NOMO-1 treated with DMSO at 0.1 percent for 48 hours (cell line): ENCODE results near the gene CENPP.
"Not testable (repeated sequence)": the region's sequence is repeated elsewhere in the genome, so short reads cannot be mapped to it uniquely, and the experiment has no call there.

Source experiments
- DNase-seq: peaks from one replicate; lab custom pipeline; 2025; ENCODE audit not compliant: unreplicated experiment; lab: John Stamatoyannopoulos, UW

Gene CENPP

GRCh38 chr9:92612292-92612691 lies 286.5 kb downstream of the CENPP start:
- no peak for DNase-seq

- no peak for DNase-seq
These were observed 287.1 kb downstream of the CENPP start for GRCh38 chr9:92612816-92613215.

GRCh38 chr9:92613268-92614122 lies 287.7 kb downstream of the CENPP start:
- no peak for DNase-seq

GRCh38 chr9:92614123-92614510 lies 288.4 kb downstream of the CENPP start:
- DNase-seq: no peak

- DNase-seq: no peak
These were observed 289.2 kb downstream of the CENPP start for GRCh38 chr9:92614763-92615461.

DNA sequence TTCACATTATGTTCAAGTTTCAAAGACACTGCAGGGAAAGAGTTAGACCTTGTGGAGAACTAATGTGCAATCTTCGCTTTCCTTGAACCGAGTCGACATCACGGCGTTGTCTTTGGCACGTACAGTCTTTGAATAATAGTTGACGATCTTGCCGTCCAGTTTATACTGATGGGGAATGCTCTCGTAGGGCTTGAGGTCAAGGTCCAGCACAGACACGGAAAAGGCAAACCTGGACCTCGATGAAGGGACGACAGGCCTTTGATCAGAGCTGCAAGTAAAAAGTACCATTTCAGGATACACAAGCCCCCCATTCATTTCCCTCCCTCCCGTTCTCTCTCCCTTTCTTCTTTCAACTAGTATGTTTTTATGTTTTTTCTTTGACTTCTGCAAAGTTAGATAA lies 290.0 kb downstream of the CENPP start:
- no peak for DNase-seq

- DNase-seq: no peak
These were observed 290.5 kb downstream of the CENPP start for GRCh38 chr9:92616199-92616641.

DNA sequence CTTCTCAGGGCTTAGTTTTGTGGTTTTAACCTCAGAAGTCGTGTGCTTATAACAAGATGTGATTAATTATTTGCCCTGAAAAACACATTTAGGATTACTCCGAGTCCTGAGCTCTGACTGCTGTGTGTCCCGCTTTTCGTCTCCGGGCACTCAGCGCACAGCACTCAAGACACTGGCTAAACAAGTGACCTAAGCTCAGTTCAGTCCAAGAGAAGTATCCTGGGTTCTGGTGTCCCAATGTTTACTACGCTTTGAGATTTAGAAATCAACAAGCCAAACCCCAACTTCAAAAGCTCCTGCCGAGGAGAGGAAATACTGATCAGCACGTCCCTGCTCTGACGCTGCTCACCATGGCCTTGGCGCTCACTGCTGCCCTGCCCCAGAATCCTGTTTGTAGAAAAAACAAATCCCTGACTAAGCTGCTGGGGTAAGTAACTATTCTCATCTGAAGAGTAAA lies 290.9 kb downstream of the CENPP start:
- no peak for DNase-seq

DNA sequence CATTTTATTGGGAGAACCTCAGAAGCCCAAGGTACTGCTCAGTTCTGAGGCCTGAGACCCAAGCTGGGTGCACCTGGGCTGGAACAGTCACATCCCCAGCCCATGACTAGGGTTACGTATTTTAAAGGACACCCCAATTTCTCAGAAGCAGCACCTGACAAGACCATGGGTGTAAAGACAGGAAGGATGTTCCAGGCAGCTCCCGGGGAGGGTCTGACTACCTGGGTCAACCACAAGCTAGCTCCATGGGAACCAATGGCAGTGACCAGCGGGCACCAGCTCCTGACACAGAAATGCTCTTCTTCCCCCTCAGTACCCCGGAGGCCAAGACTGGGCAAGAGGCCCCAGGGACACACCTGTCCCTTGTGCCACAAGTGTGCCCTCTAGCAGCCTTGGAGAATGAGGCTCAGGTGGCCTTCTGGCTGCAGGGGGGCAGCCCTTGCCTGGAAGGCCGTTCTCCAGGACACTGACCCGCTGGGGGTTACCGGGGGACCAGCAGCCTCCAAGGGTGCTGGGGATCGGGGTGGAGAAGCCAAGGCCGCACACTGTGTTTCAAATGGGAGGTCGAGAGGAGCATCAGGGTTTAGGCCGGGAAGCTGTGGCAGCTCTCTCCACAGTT lies 291.6 kb downstream of the CENPP start:
- no peak for DNase-seq

- no peak for DNase-seq
These were observed 292.3 kb downstream of the CENPP start for GRCh38 chr9:92617951-92618510.

GRCh38 chr9:92618633-92619225 lies 293.0 kb downstream of the CENPP start:
- no peak for DNase-seq

GRCh38 chr9:92619601-92620300 lies 294.0 kb downstream of the CENPP start:
- DNase-seq: no peak

- no peak for DNase-seq
These were observed 295.1 kb downstream of the CENPP start for GRCh38 chr9:92620845-92621244.

- DNase-seq: not testable (repeated sequence)
These were observed 298.2 kb downstream of the CENPP start for GRCh38 chr9:92623936-92624335.

GRCh38 chr9:92626484-92626883 lies 300.7 kb downstream of the CENPP start:
- no peak for DNase-seq

GRCh38 chr9:92627651-92628050 lies 301.9 kb downstream of the CENPP start:
- no peak for DNase-seq

DNA sequence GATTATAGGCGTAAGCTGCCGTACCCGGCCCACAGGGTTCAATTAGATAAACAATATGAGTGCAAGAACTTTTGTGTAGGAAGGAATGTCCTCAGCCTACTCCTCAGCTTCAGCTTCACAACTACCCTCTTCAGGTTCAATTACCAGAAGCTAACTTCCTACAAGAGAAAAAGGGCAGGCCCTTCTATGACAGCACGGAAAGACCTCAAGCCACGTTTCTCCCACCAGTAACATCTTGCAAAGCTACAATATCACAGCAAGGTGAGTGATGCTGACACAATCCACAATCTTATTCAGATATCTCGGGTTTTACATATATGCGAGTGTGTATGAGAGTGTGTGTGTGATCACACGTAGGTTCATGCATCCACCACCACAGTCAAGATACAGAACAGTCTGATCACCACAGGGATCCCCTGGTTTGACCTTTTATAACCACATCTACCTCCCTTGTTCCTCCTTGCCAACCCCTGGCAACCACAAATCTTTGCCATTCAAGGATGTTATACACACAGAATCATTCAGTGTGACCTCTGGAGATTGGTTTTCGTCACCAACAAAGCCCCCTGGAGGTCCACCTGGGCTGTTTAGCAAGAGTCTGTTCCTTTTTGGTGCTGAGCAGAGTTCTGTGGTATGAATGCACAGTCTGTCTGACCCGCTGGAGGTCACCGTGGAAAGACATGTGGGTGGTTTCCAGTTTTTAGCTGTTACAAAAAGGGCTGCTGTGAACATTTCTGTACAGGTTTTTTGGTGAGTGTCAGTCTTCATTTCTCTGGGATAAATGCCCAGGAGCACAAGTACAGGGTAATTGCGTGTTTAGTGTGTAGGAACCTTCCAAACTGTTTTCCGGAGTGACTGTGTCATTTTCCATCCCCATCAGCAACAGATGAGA lies 305.9 kb downstream of the CENPP start:
- DNase-seq: no peak

DNA sequence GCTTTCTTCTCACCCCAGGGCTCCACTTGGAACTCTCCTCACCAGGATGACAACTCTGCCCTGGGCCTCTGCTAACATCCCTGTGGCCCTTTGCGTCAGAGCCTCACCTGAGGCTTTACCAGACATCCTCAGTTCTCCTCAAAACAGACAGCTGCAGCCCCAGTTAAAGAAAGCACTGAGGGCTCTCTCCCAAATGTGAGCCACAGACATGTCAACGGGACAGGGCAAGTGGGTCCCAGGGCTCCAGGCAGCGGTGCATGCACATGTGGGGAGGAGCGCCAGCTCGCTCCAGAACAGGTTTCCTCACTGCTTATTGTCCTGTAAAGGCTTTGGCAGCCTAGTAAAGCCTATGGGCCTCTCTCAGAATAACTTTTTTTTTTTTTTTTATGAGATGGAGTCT lies 306.9 kb downstream of the CENPP start:
- DNase-seq: no peak

GRCh38 chr9:92633614-92634278 lies 308.0 kb downstream of the CENPP start:
- no peak for DNase-seq
